K562 (cell line): Measurements from ENCODE around the gene PAFAH1B2. TPM values are rescaled to one million over a fixed set of nuclear protein-coding genes. Genes with fewer than 3 reads are reported as not detected.

Experiments used
- ATAC-seq: fragments of 200-7000 bp; cut with Tn5 transposase; 3 replicates; pipeline ENCODE4 v1.9.1; 2020; ENCODE audit warnings: moderate library complexity
- BruUV-seq: library from RNA; stranded (reverse); fragments of 400-500 nt; replicated peaks from 2 replicates; lab custom pipeline; 2021; lab: Mats Ljungman, UMichigan
- CTCF ChIA-PET: fragments of 300-600 bp; formaldehyde crosslinking; extraction: SDS; loops from one replicate; lab custom pipeline; 2021; ENCODE audit warnings: low intra/inter-chr PET ratio; lab: Yijun Ruan, JAX
- POLR2A ChIA-PET: fragments of 300-600, 350-650 bp; sonication (Branson Sonifier 250); formaldehyde crosslinking; extraction: SDS; loops from one replicate; lab custom pipeline; 2021; ENCODE audit warnings: antibody characterized with exemption, inconsistent platforms; lab: Yijun Ruan, JAX
- DNase-seq, 4 experiments: peaks; one replicate each; pipeline versions ENCODE4 v3.0.0 to v3.0.0-alpha.2; 2011 to 2018; ENCODE audit warnings: low spot score in 3 of 4, mixed read lengths in 3 of 4; ENCODE audit errors: extremely low read depth in 1 of 4
- FAIRE-seq: peaks from 2 replicates; lab custom pipeline; 2011; peaks lifted over from hg19 to GRCh38; lab: Jason Lieb, UNC
- H2AFZ ChIP-seq: 2 replicates; pipeline ENCODE4 v1.6.0; 2011; ENCODE audit warnings: low read depth, low read length, control low read depth, inconsistent platforms
- H3K27ac ChIP-seq: fragments of 200-600 bp; 3 replicates; pipeline ENCODE4 v1.8.0; 2011; ENCODE audit warnings: low read depth, mild to moderate bottlenecking, control low read depth, inconsistent platforms, low read length, moderate library complexity, mixed read lengths; ENCODE audit errors: extremely low read depth
- H3K27me3 ChIP-seq, 2 experiments: fragments of 300-600 bp in 1 of 2; 2 replicates in 1 of 2; 3 replicates in 1 of 2; pipeline versions ENCODE4 v1.6.0 to v1.8.0; 2011; ENCODE audit warnings: inconsistent platforms in 2 of 2, low read length in 2 of 2, mild to moderate bottlenecking in 1 of 2, mixed read lengths in 1 of 2, moderate library complexity in 1 of 2; ENCODE audit not compliant: control insufficient read depth in 2 of 2, insufficient read depth in 2 of 2
- H3K36me3 ChIP-seq: fragments of 300-600 bp; 3 replicates; pipeline ENCODE4 v1.8.0; 2011; ENCODE audit warnings: mild to moderate bottlenecking, low read length, inconsistent platforms; ENCODE audit not compliant: control insufficient read depth, insufficient read depth
- H3K4me1 ChIP-seq, 2 experiments: fragments of 200-600 bp in 1 of 2; replicated peaks in 1 of 2; 2 replicates in 1 of 2; 3 replicates in 1 of 2; pipeline versions ENCODE4 v1.5.1 to v1.8.0; 2011; ENCODE audit warnings: inconsistent platforms in 2 of 2, low read length in 2 of 2, mild to moderate bottlenecking in 1 of 2, mixed read lengths in 1 of 2, moderate library complexity in 1 of 2; ENCODE audit not compliant: control insufficient read depth in 2 of 2, insufficient read depth in 2 of 2
- H3K4me2 ChIP-seq: 2 replicates; pipeline ENCODE4 v1.6.1; 2011; ENCODE audit warnings: low read length, control low read depth, inconsistent platforms, mixed read lengths; ENCODE audit not compliant: insufficient read depth
- H3K4me3 ChIP-seq: fragments of 200-600 bp; sonication (generic), shearing (Covaris generic); 2 replicates; pipeline ENCODE4 v1.5.1; 2016; ENCODE audit warnings: control low read depth, inconsistent platforms
- H3K79me2 ChIP-seq: fragments of 200-600 bp; 3 replicates; pipeline ENCODE4 v1.8.0; 2011; ENCODE audit warnings: low read length, inconsistent platforms; ENCODE audit not compliant: control insufficient read depth, insufficient read depth
- H3K9ac ChIP-seq, 2 experiments: 2 replicates each; pipeline versions ENCODE4 v1.6.0 to v1.6.1; 2011; ENCODE audit warnings: low read depth in 2 of 2, low read length in 2 of 2, control low read depth in 1 of 2, inconsistent platforms in 1 of 2, mild to moderate bottlenecking in 1 of 2, mixed read lengths in 1 of 2; ENCODE audit not compliant: insufficient read depth in 1 of 2
- H3K9me1 ChIP-seq: one replicate; pipeline ENCODE4 v1.6.0; 2011; ENCODE audit warnings: inconsistent platforms, mild to moderate bottlenecking, low read length, moderate library complexity; ENCODE audit not compliant: control insufficient read depth, insufficient read depth
- H3K9me3 ChIP-seq: replicated peaks from 2 replicates; pipeline ENCODE4 v1.5.1; 2011; ENCODE audit warnings: low read depth, low read length, inconsistent platforms; ENCODE audit not compliant: control insufficient read depth, insufficient read depth
- H4K20me1 ChIP-seq: replicated peaks from 2 replicates; pipeline ENCODE4 v1.6.1; 2011; ENCODE audit warnings: low read length, inconsistent platforms, mixed read lengths; ENCODE audit not compliant: control insufficient read depth, insufficient read depth
- BRD9 ChIP-seq: fragments of 450-650 bp; IDR thresholded peaks from 2 replicates; pipeline ENCODE4 v1.6.1; 2018; ENCODE audit warnings: low read depth; ENCODE audit not compliant: partially characterized antibody
- C11orf30 ChIP-seq: fragments of 450-650 bp; IDR thresholded peaks from 2 replicates; pipeline ENCODE4 v1.6.1; 2016; ENCODE audit warnings: low read depth, mild to moderate bottlenecking
- CREB3 ChIP-seq: fragments of 450-650 bp; conservative IDR thresholded peaks from 2 replicates; pipeline ENCODE4 v1.6.1; 2016; ENCODE audit warnings: missing genetic modification characterization, low read depth, mild to moderate bottlenecking, missing compliant biosample characterization, moderate library complexity
- POLR3G ChIP-seq: IDR thresholded peaks from 2 replicates; pipeline ENCODE4 v1.6.1; 2011; ENCODE audit not compliant: insufficient read length, insufficient replicate concordance; ENCODE audit errors: extremely low read depth
- TRIM24 ChIP-seq, 2 experiments: fragments of 450-650 bp; IDR thresholded peaks; 2 replicates each; pipeline ENCODE4 v1.6.1; 2016
- ZNF263 ChIP-seq: sonication (generic); formaldehyde crosslinking; IDR thresholded peaks from 2 replicates; pipeline ENCODE4 v1.8.0; 2022; ENCODE audit warnings: mild to moderate bottlenecking, missing genetic modification reagents, borderline replicate concordance
- ZNF316 ChIP-seq: fragments of 450-650 bp; IDR thresholded peaks from 2 replicates; pipeline ENCODE4 v1.6.1; 2016
- ZNF41 ChIP-seq: fragments of 250-450 bp; sonication (Bioruptor Pico); conservative IDR thresholded peaks from 2 replicates; pipeline ENCODE4 v1.4.0; 2020; ENCODE audit warnings: mild to moderate bottlenecking
- ZNF699 ChIP-seq: fragments of 250-450 bp; sonication (Bioruptor Pico); IDR thresholded peaks from 2 replicates; pipeline ENCODE4 v1.8.0; 2021; ENCODE audit warnings: mild to moderate bottlenecking, moderate library complexity; ENCODE audit not compliant: insufficient replicate concordance
- WGBS: fragments of 100-300 bp; shearing (Covaris generic); methylation state at CpG from one replicate; pipeline ENCODE4 v1.1.6; 2016; ENCODE audit warnings: low coverage, mixed read lengths; ENCODE audit not compliant: insufficient coverage; ENCODE audit errors: missing lambda C conversion rate; 5-methylcytosine and 5-hydroxymethylcytosine counted together
- in situ Hi-C: fragments of 300-500 bp; cut with MboI; formaldehyde crosslinking; loops from 4 replicates; pipeline ENCODE4 v1.15.0; 2018; ENCODE audit warnings: inconsistent platforms, mixed read lengths
- intact Hi-C: fragments of 100-400 bp; cut with micrococcal nuclease; formaldehyde crosslinking; loops from 2 replicates; pipeline ENCODE4 v1.14.2; 2022
- polyA plus RNA-seq, 8 experiments: library from polyadenylated mRNA; depleted of rRNA in 4 of 8; stranded (reverse) in 5 of 8; unstranded in 3 of 8; fragments of >200 nt; fragmentation: Nextera tagmentation in 2 of 8; fragmentation: Illumina TruSeq in 1 of 8; extraction: Ambion mirVana in 2 of 8; extraction: Trizol in 1 of 8; gene quantifications; 2 replicates each; pipeline versions ENCODE4 v1.2.1 to v1.2.3, GENCODE V29; 2011 to 2014; ENCODE audit warnings: inconsistent platforms in 1 of 8, missing spikeins in 1 of 8
- total RNA-seq, 7 experiments: library from RNA; depleted of rRNA in 6 of 7; stranded (reverse); fragments of >200 nt in 6 of 7; fragmentation: Illumina TruSeq in 2 of 7; extraction: Trizol in 2 of 7; gene quantifications; 2 replicates each; pipeline versions ENCODE4 v1.2.1 to v1.2.3, GENCODE V29; 2011 to 2021; ENCODE audit warnings: low replicate concordance in 1 of 7

Gene PAFAH1B2
- total and polyA plus RNA-seq, 9 of the 15 experiments (the other 6 are each of a cell fraction or from before 2014, with no cell fraction given) = 27.8 to 94.7 (median 64.9) TPM

GRCh38 chr11:117171007-117171403 is 26.9 kb downstream of the PAFAH1B2 start:
- Histone ChIP-seq H3K27ac (peak overlapping the region; percentile 69; the same call in 2 of the 3 replicates), H3K36me3 (peaks cover 56% of the 10 kb centered on the region), H4K20me1 (peaks cover 14% of the 10 kb centered on the region; the same call in 1 of the 2 replicates), H3K9ac (no peak overlapping the region), H3K4me1 (peaks cover 26 to 34% of the 10 kb centered on the region in 2 experiments), H3K4me2 (peak overlapping the region; percentile 56; the same call in 1 of the 2 replicates), H3K9me3 (no peaks in the 10 kb centered on the region), H3K79me2 (no peaks in the 10 kb centered on the region), H3K27me3 (no peaks in the 10 kb centered on the region), H3K9me1 (no peaks in the 10 kb centered on the region), H3K4me3 (no peak overlapping the region), H2AFZ (no peak overlapping the region)
- FAIRE-seq = no peak
- ChIA-PET CTCF (no interaction called here), POLR2A (interaction anchor here (0.6 to 3.8 kb wide), 6 partner anchors 9 to 27 kb away, joined by 4 to 27 read pairs (median 6); partner anchors contain the start of gene PAFAH1B2)
- 35% methylated on average over 2 of the region's 2 CpGs for WGBS
- TF ChIP-seq ZNF263 (CRISPR knock-in tag) (no peak), ZNF699 (CRISPR knock-in tag) (no peak), ZNF41 (CRISPR knock-in tag) (no peak), BRD9 (no peak), CREB3 (tag) (no peak), POLR3G (no peak), C11orf30 (peak; percentile 77), TRIM24 (IDR thresholded peaks at IDR 0.05) (no peak), ZNF316 (peak; percentile 77)
- in situ Hi-C loops (no loop called here), intact Hi-C loops (no loop called here)
- no peak for DNase-seq
- no TSS peak for BruUV-seq
- peak; percentile 33 for ATAC-seq
